ENCODE data around the gene HIP1R. TPM values are rescaled to one million over a fixed set of nuclear protein-coding genes. Genes with fewer than 3 reads are reported as not detected.

The HIP1R gene
- total RNA-seq, 2 donors from 2014 or later, result 14.8 to 48.9 TPM

DNA sequence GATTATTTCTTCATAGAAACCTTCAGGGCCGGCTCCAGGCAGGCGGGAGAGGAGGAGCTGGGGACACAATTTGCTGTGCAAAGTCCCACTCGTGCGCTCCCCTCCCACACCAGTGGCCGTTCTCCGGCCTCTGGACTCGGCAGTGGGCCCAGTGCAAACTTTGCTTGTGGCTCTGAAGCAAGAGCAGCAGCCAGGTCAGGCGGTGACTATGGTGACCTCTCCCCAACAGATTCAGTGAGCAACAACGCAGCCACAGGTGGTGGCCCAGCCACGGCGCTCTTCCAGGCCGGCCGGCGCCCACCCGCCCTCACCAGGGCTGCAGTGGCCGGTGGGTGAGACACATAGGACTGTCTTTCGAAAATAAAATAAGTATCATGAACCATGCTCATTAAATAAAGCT, 31.1 kb downstream of the HIP1R start:
- H3K4me3 Mint-ChIP-seq, result no peak overlapping the region
- no peaks in the 10 kb centered on the region for H3K9me3 Mint-ChIP-seq
- no peak for ATAC-seq
- DNase-seq (ENCODE audit: low spot score), result peak; percentile 16
- H3K4me1 Mint-ChIP-seq (ENCODE audit: low read depth in 2 of 2), result peaks cover 20 to 31% of the 10 kb centered on the region in 2 donors
- no peaks in the 10 kb centered on the region for H3K36me3 Mint-ChIP-seq
- no peak overlapping the region for H3K27ac Mint-ChIP-seq
- H3K27me3 Mint-ChIP-seq, result no peaks in the 10 kb centered on the region

GRCh38 chr12:122866950-122867607, 31.8 kb downstream of the HIP1R start:
- H3K27ac Mint-ChIP-seq, result no peak overlapping the region
- no peak for ATAC-seq
- H3K27me3 Mint-ChIP-seq, result no peaks in the 10 kb centered on the region
- no peak for DNase-seq (ENCODE audit: low spot score)
- H3K4me1 Mint-ChIP-seq (ENCODE audit: low read depth in 2 of 2), result peaks cover 27 to 37% of the 10 kb centered on the region in 2 donors
- H3K4me3 Mint-ChIP-seq, result no peak overlapping the region
- H3K36me3 Mint-ChIP-seq, result no peaks in the 10 kb centered on the region
- no peaks in the 10 kb centered on the region for H3K9me3 Mint-ChIP-seq

DNA sequence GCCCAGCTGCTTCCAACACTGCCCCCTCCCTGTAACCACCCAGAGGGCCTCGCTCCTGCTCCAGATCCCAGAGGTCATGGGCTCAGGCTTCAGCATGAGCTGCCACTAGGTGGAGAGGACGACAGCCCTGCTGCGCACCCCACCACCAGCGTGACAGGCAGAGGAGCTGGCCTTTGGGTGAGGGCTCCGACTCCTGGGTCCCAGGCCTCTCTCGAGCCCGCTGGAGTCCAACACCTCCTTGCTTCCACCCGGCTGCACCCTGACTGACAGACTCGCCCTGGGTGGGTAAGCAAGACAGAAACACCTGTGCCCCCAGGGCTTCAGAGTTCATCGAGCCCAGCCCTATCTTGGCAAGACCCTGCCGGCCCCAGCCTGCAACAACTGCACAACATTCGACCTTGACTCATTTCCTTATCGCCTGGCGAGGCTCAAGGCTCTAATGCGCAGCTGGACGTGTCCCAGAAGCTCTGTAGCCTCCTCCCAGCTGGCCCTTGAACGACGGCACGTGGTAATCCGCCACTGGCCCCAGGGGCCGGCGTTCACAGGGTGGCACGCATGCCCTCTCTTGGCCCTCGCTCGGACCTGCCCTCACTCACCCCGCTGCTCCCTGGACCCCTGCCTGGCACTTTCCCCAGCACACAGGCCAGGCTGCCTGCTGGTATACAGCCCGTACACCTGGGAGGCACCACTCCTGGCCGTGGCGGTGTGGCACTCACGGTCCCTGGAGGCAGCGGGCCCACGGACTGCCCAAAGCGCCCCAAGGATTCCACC, 32.6 kb downstream of the HIP1R start:
- Mint-ChIP-seq H3K4me1 (ENCODE audit: low read depth in 2 of 2) (peaks cover 35 to 39% of the 10 kb centered on the region in 2 donors), H3K9me3 (no peaks in the 10 kb centered on the region), H3K36me3 (no peaks in the 10 kb centered on the region), H3K27me3 (no peaks in the 10 kb centered on the region), H3K4me3 (no peak overlapping the region), H3K27ac (no peak overlapping the region)
- no peak for ATAC-seq
- DNase-seq (ENCODE audit: low spot score), result no peak

- ATAC-seq (no peak), DNase-seq (ENCODE audit: low spot score) (no peak)
- peak overlapping the region in 1 of 2 donors; percentile 68 for H3K27ac Mint-ChIP-seq
- H3K4me3 Mint-ChIP-seq, result no peak overlapping the region
- no peaks in the 10 kb centered on the region for H3K27me3 Mint-ChIP-seq
- H3K9me3 Mint-ChIP-seq, result no peaks in the 10 kb centered on the region
- peaks cover 43% of the 10 kb centered on the region in 2 donors for H3K4me1 Mint-ChIP-seq (ENCODE audit: low read depth in 2 of 2)
- no peaks in the 10 kb centered on the region for H3K36me3 Mint-ChIP-seq
Observed at GRCh38 chr12:122868471-122869177, 33.4 kb downstream of the HIP1R start.

DNA sequence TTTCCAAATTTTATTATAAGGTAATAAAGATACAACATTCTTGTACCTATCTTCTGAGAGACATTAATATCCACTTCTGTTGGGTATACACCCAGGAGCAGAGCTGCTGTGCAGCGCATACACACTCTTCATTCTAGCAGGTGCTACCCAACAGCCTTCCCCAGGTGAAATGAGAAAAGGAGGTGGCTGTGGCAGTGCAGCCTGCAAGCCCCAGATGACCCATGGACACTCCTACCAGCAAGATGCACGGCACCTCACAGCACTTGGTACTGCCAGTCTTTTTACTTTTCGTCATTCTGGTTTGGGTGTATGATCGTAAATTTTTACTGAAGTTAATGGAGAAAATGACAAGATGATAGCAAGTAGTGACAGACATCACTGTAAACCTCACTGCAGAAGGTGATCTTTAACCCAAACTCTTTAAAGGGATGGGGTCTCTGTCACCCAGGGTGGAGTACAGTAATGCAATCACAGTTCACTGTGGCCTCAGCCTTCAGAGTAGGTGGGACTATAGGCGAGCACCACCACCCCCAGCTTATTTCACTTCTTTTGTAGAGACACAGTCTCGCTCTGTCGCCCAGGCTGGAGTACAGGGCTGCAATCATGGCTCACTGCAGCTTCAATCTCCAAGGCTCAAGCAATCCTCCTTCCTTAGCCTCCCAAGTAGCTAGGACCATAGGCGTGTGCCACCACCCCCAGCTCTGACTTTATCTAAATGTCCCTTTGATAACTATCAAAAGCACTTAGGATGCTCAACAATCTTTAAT, 34.1 kb downstream of the HIP1R start:
- Mint-ChIP-seq H3K4me1 (ENCODE audit: low read depth in 2 of 2) (peaks cover 48 to 49% of the 10 kb centered on the region in 2 donors), H3K27ac (peak overlapping the region in 1 of 2 donors; percentile 68), H3K36me3 (no peaks in the 10 kb centered on the region), H3K27me3 (no peaks in the 10 kb centered on the region), H3K9me3 (no peaks in the 10 kb centered on the region), H3K4me3 (no peak overlapping the region)
- DNase-seq (ENCODE audit: low spot score) (no peak), ATAC-seq (no peak)

- Mint-ChIP-seq H3K27me3 (no peaks in the 10 kb centered on the region), H3K9me3 (no peaks in the 10 kb centered on the region), H3K36me3 (no peaks in the 10 kb centered on the region), H3K4me3 (no peak overlapping the region), H3K4me1 (ENCODE audit: low read depth in 2 of 2) (peaks cover 48 to 52% of the 10 kb centered on the region in 2 donors), H3K27ac (peak overlapping the region; percentile 30 to 65)
- ATAC-seq, result no peak
- no peak for DNase-seq (ENCODE audit: low spot score)
Observed at GRCh38 chr12:122870163-122870842, 35.0 kb downstream of the HIP1R start.

DNA sequence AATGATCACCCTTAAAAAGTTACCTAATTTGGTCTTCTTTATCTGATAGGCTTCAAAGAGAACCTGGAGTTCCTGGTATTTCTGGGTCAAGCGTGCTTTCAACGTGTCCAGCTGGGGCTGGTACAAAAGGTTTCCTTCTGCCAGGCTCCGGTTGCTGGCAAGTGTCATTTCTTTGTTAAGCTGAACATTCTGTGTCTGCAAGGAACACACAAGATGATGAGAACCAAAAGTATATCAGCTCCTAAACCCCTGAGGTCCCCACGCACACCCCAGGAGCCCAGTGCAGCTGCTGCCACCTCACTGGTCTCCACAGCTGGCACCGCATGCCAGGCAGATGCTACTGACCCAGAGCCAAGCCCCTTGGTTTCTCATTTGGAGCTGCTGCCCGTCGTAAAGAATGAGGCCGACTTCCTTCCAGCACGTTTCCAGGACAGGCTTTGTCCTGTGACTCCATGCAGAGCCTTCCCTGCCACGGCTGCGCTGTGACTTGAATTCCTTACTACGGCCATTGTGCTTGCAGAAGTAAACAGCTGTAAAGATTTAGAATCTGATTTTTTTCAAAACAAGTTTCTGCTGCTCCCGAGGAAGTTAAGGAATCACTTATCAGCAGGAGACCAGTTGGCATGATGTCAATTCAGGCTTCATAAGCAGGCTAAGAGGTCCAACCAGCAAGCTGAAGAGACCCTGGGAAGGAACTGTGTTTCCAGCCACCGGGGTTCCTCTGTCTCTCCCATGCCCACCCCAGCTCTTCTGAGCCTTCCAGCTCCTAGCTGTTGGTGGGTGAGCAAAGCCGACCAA, 35.8 kb downstream of the HIP1R start:
- Mint-ChIP-seq H3K27me3 (no peaks in the 10 kb centered on the region), H3K9me3 (no peaks in the 10 kb centered on the region), H3K27ac (peak overlapping the region; percentile 30 to 65), H3K36me3 (no peaks in the 10 kb centered on the region), H3K4me3 (peak overlapping the region; percentile 89), H3K4me1 (ENCODE audit: low read depth in 2 of 2) (peaks cover 56 to 58% of the 10 kb centered on the region in 2 donors)
- ATAC-seq (no peak), DNase-seq (ENCODE audit: low spot score) (no peak)

- peak; percentile 77 for DNase-seq (ENCODE audit: low spot score)
- peak; percentile 84 to 88 for ATAC-seq
- Mint-ChIP-seq H3K36me3 (no peaks in the 10 kb centered on the region), H3K27me3 (no peaks in the 10 kb centered on the region), H3K9me3 (no peaks in the 10 kb centered on the region), H3K4me1 (ENCODE audit: low read depth in 2 of 2) (peaks cover 64% of the 10 kb centered on the region in 2 donors), H3K27ac (peak overlapping the region; percentile 30 to 65), H3K4me3 (peak overlapping the region; percentile 89)
Observed at GRCh38 chr12:122871851-122872780, 36.9 kb downstream of the HIP1R start.

DNA sequence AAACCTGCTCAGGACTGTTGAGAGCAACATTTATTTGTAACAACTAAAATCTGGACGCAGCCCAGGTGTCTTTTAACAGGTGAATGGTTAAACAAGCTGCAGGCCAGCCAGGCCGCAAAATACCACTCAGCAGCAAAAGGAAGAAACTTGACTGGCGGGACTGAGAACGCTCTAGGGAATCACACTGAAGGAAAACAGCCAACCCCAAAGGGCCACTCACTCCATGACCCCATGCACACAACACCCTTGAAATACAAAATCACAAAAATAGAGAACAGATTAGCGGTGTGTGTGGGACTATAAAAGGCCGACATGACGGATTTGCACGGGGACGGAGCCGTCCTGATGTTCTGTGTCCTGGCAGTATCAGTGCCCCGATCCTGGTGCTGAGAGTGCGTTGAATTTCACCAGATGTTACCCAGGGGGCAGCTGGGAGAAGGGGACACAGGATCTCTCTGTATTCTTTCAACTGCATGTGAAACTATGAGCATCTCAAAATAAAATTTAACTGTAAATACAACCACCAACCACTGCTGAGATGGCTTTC, 37.6 kb downstream of the HIP1R start:
- peaks cover 70 to 72% of the 10 kb centered on the region in 2 donors for H3K4me1 Mint-ChIP-seq (ENCODE audit: low read depth in 2 of 2)
- H3K27ac Mint-ChIP-seq, result peak overlapping the region; percentile 22 to 65
- DNase-seq (ENCODE audit: low spot score) (no peak), ATAC-seq (no peak)
- H3K4me3 Mint-ChIP-seq, result peak overlapping the region; percentile 89
- no peaks in the 10 kb centered on the region for H3K9me3 Mint-ChIP-seq
- H3K27me3 Mint-ChIP-seq, result no peaks in the 10 kb centered on the region
- H3K36me3 Mint-ChIP-seq, result no peaks in the 10 kb centered on the region

DNA sequence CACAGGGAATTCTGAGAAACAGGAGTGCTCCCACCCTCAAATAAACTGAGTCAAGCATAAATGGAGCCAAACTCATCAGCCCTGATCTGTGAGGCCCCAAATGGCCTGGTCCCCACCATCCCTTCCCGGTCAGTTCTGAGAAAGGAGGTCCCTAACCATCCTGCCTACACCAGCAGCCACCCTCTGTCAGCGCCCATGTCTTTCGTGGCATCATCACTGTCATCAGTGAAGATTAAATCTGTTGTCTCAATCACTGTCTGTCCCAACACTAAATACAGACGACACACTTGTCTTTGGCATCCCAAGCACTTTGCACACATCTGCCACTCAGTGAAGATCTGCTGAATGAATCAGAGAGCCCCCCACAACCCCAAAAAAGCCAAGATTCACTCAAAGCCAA, 38.3 kb downstream of the HIP1R start:
- Mint-ChIP-seq H3K27ac (peak overlapping the region in 1 of 2 donors; percentile 22), H3K4me1 (ENCODE audit: low read depth in 2 of 2) (peaks cover 73 to 79% of the 10 kb centered on the region in 2 donors), H3K4me3 (peak overlapping the region; percentile 28), H3K36me3 (no peaks in the 10 kb centered on the region), H3K27me3 (no peaks in the 10 kb centered on the region), H3K9me3 (no peaks in the 10 kb centered on the region)
- ATAC-seq (no peak), DNase-seq (ENCODE audit: low spot score) (no peak)

GRCh38 chr12:122874081-122874480, 38.8 kb downstream of the HIP1R start:
- no peaks in the 10 kb centered on the region for H3K36me3 Mint-ChIP-seq
- H3K4me1 Mint-ChIP-seq (ENCODE audit: low read depth in 2 of 2), result peaks cover 73 to 79% of the 10 kb centered on the region in 2 donors
- no peaks in the 10 kb centered on the region for H3K27me3 Mint-ChIP-seq
- H3K27ac Mint-ChIP-seq, result peak overlapping the region in 1 of 2 donors; percentile 66
- no peaks in the 10 kb centered on the region for H3K9me3 Mint-ChIP-seq
- no peak overlapping the region for H3K4me3 Mint-ChIP-seq
- DNase-seq (ENCODE audit: low spot score) (no peak), ATAC-seq (no peak)

Data from natural killer cell treated with Interleukin-12 subunit alpha and Interleukin-12 subunit beta and Interleukin-15 and Interleukin-18, amount 100 ng/mL, for 72 hours (primary cell).